Muscle layer of colon (tissue), 2 donors: ENCODE results near the gene KANSL1L.

Source experiments
- H3K27ac ChIP-seq: one replicate; pipeline ENCODE4 v1.7.0; 2013; ENCODE audit warnings: low read depth, mild to moderate bottlenecking, low read length, moderate library complexity
- H3K27me3 ChIP-seq, 2 donors: one replicate each; pipeline ENCODE4 v1.7.0; 2013; ENCODE audit warnings: low read length in 2 of 2, mild to moderate bottlenecking in 2 of 2; ENCODE audit not compliant: insufficient read depth in 2 of 2, control insufficient read depth in 1 of 2
- H3K36me3 ChIP-seq: one replicate; pipeline ENCODE4 v1.7.0; 2013; ENCODE audit warnings: mild to moderate bottlenecking, low read length; ENCODE audit not compliant: insufficient read depth
- H3K4me1 ChIP-seq: one replicate; pipeline ENCODE4 v1.7.0; 2013; ENCODE audit warnings: mild to moderate bottlenecking, low read length; ENCODE audit not compliant: insufficient read depth
- H3K4me3 ChIP-seq, 2 donors: one replicate each; pipeline ENCODE4 v1.7.0; 2013; ENCODE audit warnings: low read length in 2 of 2, low read depth in 1 of 2, mild to moderate bottlenecking in 1 of 2, moderate library complexity in 1 of 2
- H3K9ac ChIP-seq: one replicate; pipeline ENCODE4 v1.7.0; 2013; ENCODE audit warnings: low read length
- H3K9me3 ChIP-seq: one replicate; pipeline ENCODE4 v1.7.0; 2013; ENCODE audit warnings: mild to moderate bottlenecking, low read length
- donor health status: abdominal sarcoma.
- donor health status: Adenocarcinoma of cecum.

KANSL1L gene

GRCh38 chr2:210128961-210129360 lies 42.2 kb downstream of the KANSL1L start:
- Histone ChIP-seq H3K27me3 (no peaks in the 10 kb centered on the region), H3K27ac (no peak overlapping the region), H3K9me3 (peaks cover 9% of the 10 kb centered on the region), H3K4me1 (no peaks in the 10 kb centered on the region), H3K36me3 (peaks cover 11% of the 10 kb centered on the region), H3K4me3 (no peak overlapping the region), H3K9ac (no peak overlapping the region)

- no peaks in the 10 kb centered on the region for H3K27me3 ChIP-seq
- no peak overlapping the region for H3K9ac ChIP-seq
- H3K36me3 ChIP-seq, result no peaks in the 10 kb centered on the region
- no peak overlapping the region for H3K4me3 ChIP-seq
- peaks cover 6% of the 10 kb centered on the region for H3K9me3 ChIP-seq
- no peak overlapping the region for H3K27ac ChIP-seq
- no peaks in the 10 kb centered on the region for H3K4me1 ChIP-seq
Measured at GRCh38 chr2:210113614-210114235, 57.5 kb downstream of the KANSL1L start.

GRCh38 chr2:210112871-210113270 lies 58.3 kb downstream of the KANSL1L start:
- H3K27ac ChIP-seq, result no peak overlapping the region
- H3K4me3 ChIP-seq, result no peak overlapping the region
- H3K36me3 ChIP-seq, result no peaks in the 10 kb centered on the region
- H3K9me3 ChIP-seq, result peaks cover 5% of the 10 kb centered on the region
- H3K9ac ChIP-seq, result no peak overlapping the region
- no peaks in the 10 kb centered on the region for H3K27me3 ChIP-seq
- H3K4me1 ChIP-seq, result no peaks in the 10 kb centered on the region

GRCh38 chr2:210099940-210100339 lies 71.3 kb downstream of the KANSL1L start:
- Histone ChIP-seq H3K4me3 (no peak overlapping the region), H3K36me3 (no peaks in the 10 kb centered on the region), H3K9ac (no peak overlapping the region), H3K27ac (no peak overlapping the region), H3K27me3 (no peaks in the 10 kb centered on the region), H3K9me3 (no peaks in the 10 kb centered on the region), H3K4me1 (no peaks in the 10 kb centered on the region)

- no peak overlapping the region for H3K4me3 ChIP-seq
- H3K36me3 ChIP-seq, result no peaks in the 10 kb centered on the region
- no peak overlapping the region for H3K27ac ChIP-seq
- no peaks in the 10 kb centered on the region for H3K9me3 ChIP-seq
- no peaks in the 10 kb centered on the region for H3K27me3 ChIP-seq
- no peak overlapping the region for H3K9ac ChIP-seq
- H3K4me1 ChIP-seq, result no peaks in the 10 kb centered on the region
Measured at GRCh38 chr2:210094787-210095186, 76.4 kb downstream of the KANSL1L start.

GRCh38 chr2:210092791-210093190 lies 78.4 kb downstream of the KANSL1L start:
- Histone ChIP-seq H3K4me3 (no peak overlapping the region), H3K36me3 (no peaks in the 10 kb centered on the region), H3K27ac (no peak overlapping the region), H3K9ac (no peak overlapping the region), H3K27me3 (no peaks in the 10 kb centered on the region), H3K9me3 (no peaks in the 10 kb centered on the region), H3K4me1 (no peaks in the 10 kb centered on the region)

- Histone ChIP-seq H3K9me3 (no peaks in the 10 kb centered on the region), H3K9ac (no peak overlapping the region), H3K4me3 (no peak overlapping the region), H3K27ac (no peak overlapping the region), H3K27me3 (no peaks in the 10 kb centered on the region), H3K4me1 (no peaks in the 10 kb centered on the region), H3K36me3 (no peaks in the 10 kb centered on the region)
Measured at GRCh38 chr2:210086930-210087329, 84.3 kb downstream of the KANSL1L start.

- Histone ChIP-seq H3K36me3 (no peaks in the 10 kb centered on the region), H3K4me1 (no peaks in the 10 kb centered on the region), H3K9me3 (no peaks in the 10 kb centered on the region)
Measured at GRCh38 chr2:210086292-210086691, 84.9 kb downstream of the KANSL1L start.

GRCh38 chr2:210072922-210073509 lies 98.2 kb downstream of the KANSL1L start:
- Histone ChIP-seq H3K4me3 (no peak overlapping the region), H3K9ac (no peak overlapping the region), H3K27ac (no peak overlapping the region), H3K9me3 (no peaks in the 10 kb centered on the region), H3K4me1 (no peaks in the 10 kb centered on the region), H3K36me3 (peaks cover 4% of the 10 kb centered on the region), H3K27me3 (no peaks in the 10 kb centered on the region)

More at GRCh38 chr2:210086292-210086691, 84.9 kb downstream of the KANSL1L start:
- Histone ChIP-seq H3K4me3 (no peak overlapping the region), H3K27ac (no peak overlapping the region), H3K27me3 (no peaks in the 10 kb centered on the region), H3K9ac (no peak overlapping the region)

- Histone ChIP-seq H3K36me3 (peaks cover 4% of the 10 kb centered on the region), H3K4me3 (no peak overlapping the region), H3K4me1 (no peaks in the 10 kb centered on the region), H3K27me3 (no peaks in the 10 kb centered on the region), H3K9me3 (no peaks in the 10 kb centered on the region), H3K9ac (no peak overlapping the region), H3K27ac (no peak overlapping the region)
Measured at GRCh38 chr2:210072493-210072892, 98.7 kb downstream of the KANSL1L start.

- Histone ChIP-seq H3K27me3 (no peaks in the 10 kb centered on the region), H3K9ac (no peak overlapping the region), H3K4me1 (no peaks in the 10 kb centered on the region), H3K9me3 (no peaks in the 10 kb centered on the region), H3K27ac (no peak overlapping the region), H3K4me3 (no peak overlapping the region), H3K36me3 (no peaks in the 10 kb centered on the region)
Measured at GRCh38 chr2:210063306-210063705, 107.9 kb downstream of the KANSL1L start.

GRCh38 chr2:210055825-210056224 lies 115.4 kb downstream of the KANSL1L start:
- Histone ChIP-seq H3K4me1 (no peaks in the 10 kb centered on the region), H3K4me3 (no peak overlapping the region), H3K27me3 (no peaks in the 10 kb centered on the region), H3K9ac (no peak overlapping the region), H3K27ac (no peak overlapping the region), H3K36me3 (no peaks in the 10 kb centered on the region), H3K9me3 (no peaks in the 10 kb centered on the region)
